Endometrial microvascular endothelial cells (primary cell): ENCODE results near the gene GAK. TPM values are rescaled to one million over a fixed set of nuclear protein-coding genes. Genes with fewer than 3 reads are reported as not detected.

Experiments used
- in situ Hi-C: cut with HindIII; loops from 2 replicates; pipeline ENCODE4 v1.10.0; 2017; ENCODE audit warnings: low sequenced_read_pairs, low pct_unique_long_range_greater_than_20kb; ENCODE audit errors: inconsistent ontology term
- total RNA-seq: library from RNA; depleted of rRNA; stranded (reverse); fragments of >200 nt; gene quantifications from one replicate; pipeline ENCODE4 v1.2.3, GENCODE V29; 2015; ENCODE audit errors: inconsistent ontology term

GAK gene
- total RNA-seq, 1 donor from 2014 or later: 79.9 TPM

GRCh38 chr4:844752-845232 is 87.3 kb downstream of the GAK start:
- in situ Hi-C loops: no loop called here

GRCh38 chr4:839675-840443 is 92.3 kb downstream of the GAK start:
- in situ Hi-C loops: no loop called here

GRCh38 chr4:837772-838171 is 94.3 kb downstream of the GAK start:
- in situ Hi-C loops: no loop called here

GRCh38 chr4:836750-837301 is 95.3 kb downstream of the GAK start:
- in situ Hi-C loops: no loop called here

GRCh38 chr4:836003-836511 is 96.1 kb downstream of the GAK start:
- in situ Hi-C loops: no loop called here

GRCh38 chr4:835148-836002 is 96.7 kb downstream of the GAK start:
- in situ Hi-C loops: no loop called here

- in situ Hi-C loops: no loop called here
Observed at GRCh38 chr4:834368-835147, 97.6 kb downstream of the GAK start.

GRCh38 chr4:833731-834367 is 98.3 kb downstream of the GAK start:
- in situ Hi-C loops: no loop called here

- in situ Hi-C loops: no loop called here
Observed at GRCh38 chr4:833156-833555, 99.0 kb downstream of the GAK start.

- in situ Hi-C loops: no loop called here
Observed at GRCh38 chr4:832536-832935, 99.6 kb downstream of the GAK start.

GRCh38 chr4:832108-832507 is 100.0 kb downstream of the GAK start:
- in situ Hi-C loops: no loop called here

GRCh38 chr4:831483-831805 is 100.7 kb downstream of the GAK start:
- in situ Hi-C loops: no loop called here

- in situ Hi-C loops: no loop called here
Observed at GRCh38 chr4:830601-831482, 101.3 kb downstream of the GAK start.

GRCh38 chr4:829761-830600 is 102.1 kb downstream of the GAK start:
- in situ Hi-C loops: no loop called here

- in situ Hi-C loops: no loop called here
Observed at GRCh38 chr4:829291-829690, 102.8 kb downstream of the GAK start.

- in situ Hi-C loops: no loop called here
Observed at GRCh38 chr4:828641-829271, 103.4 kb downstream of the GAK start.
